22Rv1 (cell line): ENCODE results near the gene UGGT2.

Experiments used
- ZFX ChIP-seq: fragments of 450-650 bp; IDR thresholded peaks from 2 replicates; pipeline ENCODE4 v1.6.1; 2017; ENCODE audit warnings: antibody characterized with exemption, borderline replicate concordance
- TF ChIP-seq, protein P1 (sequence below): fragments of 450-650 bp; IDR thresholded peaks from 2 replicates; pipeline ENCODE4 v1.5.1; 2017; ENCODE audit warnings: mild to moderate bottlenecking

GRCh38 chr13:95779522-95779921 is 273.7 kb downstream of the UGGT2 start:
- TF ChIP-seq, protein P1, sequence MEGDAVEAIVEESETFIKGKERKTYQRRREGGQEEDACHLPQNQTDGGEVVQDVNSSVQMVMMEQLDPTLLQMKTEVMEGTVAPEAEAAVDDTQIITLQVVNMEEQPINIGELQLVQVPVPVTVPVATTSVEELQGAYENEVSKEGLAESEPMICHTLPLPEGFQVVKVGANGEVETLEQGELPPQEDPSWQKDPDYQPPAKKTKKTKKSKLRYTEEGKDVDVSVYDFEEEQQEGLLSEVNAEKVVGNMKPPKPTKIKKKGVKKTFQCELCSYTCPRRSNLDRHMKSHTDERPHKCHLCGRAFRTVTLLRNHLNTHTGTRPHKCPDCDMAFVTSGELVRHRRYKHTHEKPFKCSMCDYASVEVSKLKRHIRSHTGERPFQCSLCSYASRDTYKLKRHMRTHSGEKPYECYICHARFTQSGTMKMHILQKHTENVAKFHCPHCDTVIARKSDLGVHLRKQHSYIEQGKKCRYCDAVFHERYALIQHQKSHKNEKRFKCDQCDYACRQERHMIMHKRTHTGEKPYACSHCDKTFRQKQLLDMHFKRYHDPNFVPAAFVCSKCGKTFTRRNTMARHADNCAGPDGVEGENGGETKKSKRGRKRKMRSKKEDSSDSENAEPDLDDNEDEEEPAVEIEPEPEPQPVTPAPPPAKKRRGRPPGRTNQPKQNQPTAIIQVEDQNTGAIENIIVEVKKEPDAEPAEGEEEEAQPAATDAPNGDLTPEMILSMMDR: no peak
- TF ChIP-seq ZFX: no peak
